Esophagus squamous epithelium (tissue), 5 donors: ENCODE measurements around the gene ZRANB3. TPM values are rescaled to one million over a fixed set of nuclear protein-coding genes. Genes with fewer than 3 reads are reported as not detected.

Experiments
- DNase-seq: peaks from one replicate; lab custom pipeline; 2025; lab: John Stamatoyannopoulos, UW
- H3K27ac ChIP-seq, 4 donors: fragments of 200-600 bp; sonication (generic); one replicate each; pipeline ENCODE4 v1.5.1; 2016 to 2019; ENCODE audit warnings: mild to moderate bottlenecking in 1 of 4
- H3K27me3 ChIP-seq, 4 donors: fragments of 200-600 bp; sonication (generic); 1 replicate in 3 of 4; 2 replicates in 1 of 4; pipeline versions ENCODE4 v1.5.1 to v1.6.0; 2017 to 2021; ENCODE audit warnings: antibody characterized with exemption in 1 of 4
- H3K36me3 ChIP-seq, 3 donors: fragments of 200-600 bp; sonication (generic); one replicate each; pipeline ENCODE4 v1.5.1; 2016 to 2019
- H3K4me1 ChIP-seq, 3 donors: fragments of 200-600 bp; sonication (generic); one replicate each; pipeline ENCODE4 v1.5.1; 2017 to 2019
- H3K4me3 ChIP-seq, 4 donors: fragments of 200-600 bp; sonication (generic); 1 replicate in 3 of 4; 2 replicates in 1 of 4; pipeline ENCODE4 v1.5.1; 2016 to 2019; ENCODE audit warnings: mild to moderate bottlenecking in 2 of 4, moderate library complexity in 1 of 4
- H3K9me3 ChIP-seq, 3 donors: fragments of 200-600 bp; sonication (generic); one replicate each; pipeline ENCODE4 v1.5.1; 2016 to 2019
- POLR2A ChIP-seq, 4 donors: fragments of 450-650 bp; IDR thresholded peaks; one replicate each; pipeline ENCODE4 v1.6.1; 2017; ENCODE audit warnings: antibody characterized with exemption in 4 of 4, mild to moderate bottlenecking in 4 of 4, moderate library complexity in 3 of 4
- WGBS, 2 donors: methylation state at CpG; one replicate each; pipeline ENCODE4 v1.1.5; 2018; 5-methylcytosine and 5-hydroxymethylcytosine counted together
- intact Hi-C: fragments of 100-400 bp; cut with DNase I; formaldehyde crosslinking; loops from one replicate; pipeline ENCODE4 v1.15.0; 2022
- total RNA-seq, 4 donors: library from RNA; depleted of rRNA; stranded (reverse); fragments of >200 nt; gene quantifications; one replicate each; pipeline ENCODE4 v1.1.0, GENCODE V29; 2016
- TF ChIP-seq, protein P1 (sequence below), 6 experiments: fragments of 450-650 bp in 4 of 6; fragments of 200-600 bp in 2 of 6; sonication (generic) in 2 of 6; IDR thresholded peaks; one replicate each; pipeline ENCODE4 v1.5.1; 2016 to 2019; ENCODE audit warnings: antibody characterized with exemption in 6 of 6, mild to moderate bottlenecking in 4 of 6, moderate library complexity in 4 of 6
- donor health status: DM: yes; HTN: yes; CAD: no.

The ZRANB3 gene
- total RNA-seq, 4 donors from 2014 or later, result 0.61 to 4.5 (median 3.5) TPM

DNA sequence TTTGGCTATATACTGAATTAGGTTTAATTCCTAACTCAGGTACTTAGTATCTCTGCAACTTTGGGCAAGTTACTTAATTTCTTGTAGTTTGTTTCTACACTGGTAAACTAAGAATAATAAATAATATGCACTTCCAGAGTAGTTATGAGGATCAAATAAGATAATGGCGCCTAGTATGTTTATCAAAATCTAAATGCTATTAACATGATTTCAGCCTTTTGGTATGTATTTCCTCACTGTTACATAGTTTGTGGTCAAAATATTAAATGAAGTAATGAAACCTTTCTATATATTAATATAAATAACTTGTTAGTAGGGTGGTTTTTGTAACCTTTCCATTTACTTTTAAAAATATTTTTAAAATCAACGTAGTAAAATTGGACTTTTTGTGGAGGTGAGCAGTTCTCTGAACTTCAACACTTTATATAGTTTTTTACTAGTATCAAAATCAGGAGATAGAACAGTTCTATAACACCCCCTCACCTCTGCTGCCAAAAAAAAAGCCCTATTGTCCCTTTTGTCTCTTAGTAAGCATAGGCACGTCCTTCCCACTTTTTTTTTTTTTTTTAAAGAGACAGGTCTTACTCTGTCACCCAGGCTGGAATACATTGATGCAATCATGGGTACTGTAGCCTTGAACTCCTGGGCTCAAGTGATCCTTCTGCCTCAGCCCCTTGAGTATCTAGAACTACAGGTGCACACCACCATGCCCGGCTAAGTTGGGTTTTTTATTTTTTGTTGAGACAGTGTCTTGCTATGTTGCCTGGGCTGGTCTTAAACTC, 434.2 kb downstream of the ZRANB3 start:
- Histone ChIP-seq H3K4me3 (no peak overlapping the region), H3K27ac (no peak overlapping the region), H3K36me3 (peaks cover 0 to 55% (median 4%) of the 10 kb centered on the region in 3 donors), H3K9me3 (no peaks in the 10 kb centered on the region), H3K4me1 (no peaks in the 10 kb centered on the region), H3K27me3 (no peaks in the 10 kb centered on the region)
- intact Hi-C loops, result no loop called here
- no peak for DNase-seq
- WGBS, 2 donors, result 79 to 82% methylated on average over 4 of the region's 4 CpGs
- no peak for TF ChIP-seq POLR2A (IDR thresholded peaks at IDR 0.05)
- TF ChIP-seq, protein P1, sequence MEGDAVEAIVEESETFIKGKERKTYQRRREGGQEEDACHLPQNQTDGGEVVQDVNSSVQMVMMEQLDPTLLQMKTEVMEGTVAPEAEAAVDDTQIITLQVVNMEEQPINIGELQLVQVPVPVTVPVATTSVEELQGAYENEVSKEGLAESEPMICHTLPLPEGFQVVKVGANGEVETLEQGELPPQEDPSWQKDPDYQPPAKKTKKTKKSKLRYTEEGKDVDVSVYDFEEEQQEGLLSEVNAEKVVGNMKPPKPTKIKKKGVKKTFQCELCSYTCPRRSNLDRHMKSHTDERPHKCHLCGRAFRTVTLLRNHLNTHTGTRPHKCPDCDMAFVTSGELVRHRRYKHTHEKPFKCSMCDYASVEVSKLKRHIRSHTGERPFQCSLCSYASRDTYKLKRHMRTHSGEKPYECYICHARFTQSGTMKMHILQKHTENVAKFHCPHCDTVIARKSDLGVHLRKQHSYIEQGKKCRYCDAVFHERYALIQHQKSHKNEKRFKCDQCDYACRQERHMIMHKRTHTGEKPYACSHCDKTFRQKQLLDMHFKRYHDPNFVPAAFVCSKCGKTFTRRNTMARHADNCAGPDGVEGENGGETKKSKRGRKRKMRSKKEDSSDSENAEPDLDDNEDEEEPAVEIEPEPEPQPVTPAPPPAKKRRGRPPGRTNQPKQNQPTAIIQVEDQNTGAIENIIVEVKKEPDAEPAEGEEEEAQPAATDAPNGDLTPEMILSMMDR (IDR thresholded peaks at IDR 0.05), result no peak

DNA sequence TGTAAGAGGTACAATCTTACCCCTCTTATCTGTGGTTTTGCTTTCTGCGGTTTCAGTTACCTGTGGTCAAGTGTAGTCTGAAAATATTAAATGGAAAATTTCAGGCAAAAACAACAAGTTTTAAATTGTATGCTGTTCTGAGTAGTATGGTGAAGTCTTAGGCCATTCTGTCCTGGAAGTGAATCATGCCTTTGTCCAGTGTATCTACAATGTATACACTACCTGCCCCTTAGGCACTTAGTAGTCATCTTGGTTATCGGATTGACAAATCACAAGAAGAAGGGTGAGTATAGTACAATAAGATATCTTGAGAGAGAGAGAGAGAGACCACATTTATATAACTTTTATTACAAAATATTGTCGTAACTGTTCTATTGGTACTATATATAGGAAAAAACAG, 435.4 kb downstream of the ZRANB3 start:
- TF ChIP-seq, protein P1 (IDR thresholded peaks at IDR 0.05), result no peak
- no peak for TF ChIP-seq POLR2A (IDR thresholded peaks at IDR 0.05)
- intact Hi-C loops, result no loop called here
- no peak for DNase-seq
- H3K27ac ChIP-seq, result no peak overlapping the region
- H3K4me3 ChIP-seq, result no peak overlapping the region
- 94 to 98% methylated on average over 3 of the region's 3 CpGs for WGBS, 2 donors
- H3K9me3 ChIP-seq, result no peaks in the 10 kb centered on the region
- H3K36me3 ChIP-seq, result peaks cover 0 to 55% (median 4%) of the 10 kb centered on the region in 3 donors
- no peaks in the 10 kb centered on the region for H3K27me3 ChIP-seq
- H3K4me1 ChIP-seq, result no peaks in the 10 kb centered on the region

DNA sequence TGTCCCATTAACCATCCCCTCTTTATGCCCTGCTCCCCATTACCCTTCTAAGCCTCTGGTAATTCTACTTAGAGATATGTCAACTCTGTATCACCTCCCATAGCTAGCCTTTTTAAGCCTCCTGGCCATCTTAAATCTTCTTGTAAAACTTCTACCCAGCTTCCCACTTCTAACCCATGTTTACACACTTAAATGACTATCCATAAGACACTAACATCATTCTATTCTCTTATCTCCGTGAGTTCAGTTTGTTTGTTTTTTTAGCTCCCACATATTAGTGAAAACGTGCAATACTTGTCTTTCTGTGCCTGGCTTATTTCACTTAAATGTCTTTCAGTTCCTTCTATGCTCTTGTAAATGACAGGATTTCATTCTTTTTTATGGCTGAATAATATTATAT, 436.5 kb downstream of the ZRANB3 start:
- TF ChIP-seq, protein P1 (IDR thresholded peaks at IDR 0.05), result no peak
- TF ChIP-seq POLR2A (IDR thresholded peaks at IDR 0.05), result no peak
- Histone ChIP-seq H3K27me3 (no peaks in the 10 kb centered on the region), H3K36me3 (peaks cover 0 to 59% (median 4%) of the 10 kb centered on the region in 3 donors), H3K4me1 (no peaks in the 10 kb centered on the region), H3K27ac (no peak overlapping the region), H3K4me3 (no peak overlapping the region), H3K9me3 (no peaks in the 10 kb centered on the region)
- 84 to 87% methylated on average over 2 of the region's 2 CpGs for WGBS, 2 donors
- intact Hi-C loops, result no loop called here
- DNase-seq, result no peak

DNA sequence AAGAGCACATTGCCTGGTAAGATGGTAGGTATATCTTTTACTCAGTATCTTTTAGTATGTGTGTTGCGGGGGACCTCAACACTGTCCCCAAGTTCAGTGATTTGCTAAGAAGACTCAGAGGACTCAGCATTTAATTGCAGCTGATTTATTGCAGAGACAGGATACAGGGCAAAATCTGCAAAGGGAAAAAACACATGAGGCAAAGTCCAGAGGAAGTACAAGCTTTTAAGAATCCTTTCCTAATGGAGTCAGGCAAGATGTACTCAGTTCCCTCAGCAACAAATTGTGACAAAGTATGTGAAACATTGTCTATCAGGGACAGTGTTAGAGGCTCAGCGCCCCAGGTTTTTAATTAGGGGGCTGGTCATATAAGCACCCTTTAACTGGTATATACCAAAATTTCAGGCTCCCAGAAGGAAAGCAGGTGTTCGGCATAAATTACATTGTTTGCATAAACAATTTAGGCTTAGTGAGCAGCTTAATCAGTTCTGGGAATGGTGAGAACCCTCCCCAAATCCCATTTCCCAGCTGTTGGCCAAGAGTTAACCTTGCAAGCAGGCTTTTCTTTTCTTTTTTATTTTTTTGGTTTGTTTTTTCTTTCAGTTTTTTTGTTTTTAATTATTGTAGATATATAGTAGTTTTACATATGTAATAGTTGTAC, 437.2 kb downstream of the ZRANB3 start:
- DNase-seq, result no peak
- no peak for TF ChIP-seq POLR2A (IDR thresholded peaks at IDR 0.05)
- TF ChIP-seq, protein P1 (IDR thresholded peaks at IDR 0.05), result no peak
- WGBS, 2 donors, result 96% methylated on average over 3 of the region's 3 CpGs
- Histone ChIP-seq H3K27me3 (no peaks in the 10 kb centered on the region), H3K27ac (no peak overlapping the region), H3K36me3 (peaks cover 0 to 65% (median 4%) of the 10 kb centered on the region in 3 donors), H3K4me3 (no peak overlapping the region), H3K9me3 (no peaks in the 10 kb centered on the region), H3K4me1 (no peaks in the 10 kb centered on the region)
- intact Hi-C loops, result no loop called here

DNA sequence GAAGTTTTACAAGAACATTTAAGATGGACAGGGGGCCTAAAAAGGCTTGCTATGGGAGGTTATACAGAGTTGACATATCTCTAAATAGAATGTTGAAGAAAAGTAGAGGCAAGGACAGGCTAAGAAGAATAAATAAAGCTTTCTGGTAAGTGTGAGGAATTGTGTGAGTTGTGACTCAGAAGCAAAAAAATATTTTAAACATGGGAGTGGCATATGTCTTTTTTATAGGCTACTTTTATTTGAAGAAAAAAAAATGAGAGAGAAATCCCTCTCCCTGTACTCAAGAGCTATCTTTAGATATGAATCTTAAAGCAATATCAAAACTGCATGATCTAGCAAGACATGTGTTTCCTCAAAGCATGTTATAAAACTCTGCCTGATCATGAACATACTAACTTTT, 437.8 kb downstream of the ZRANB3 start:
- intact Hi-C loops, result no loop called here
- H3K4me3 ChIP-seq, result no peak overlapping the region
- no peaks in the 10 kb centered on the region for H3K27me3 ChIP-seq
- TF ChIP-seq, protein P1 (IDR thresholded peaks at IDR 0.05), result no peak
- TF ChIP-seq POLR2A (IDR thresholded peaks at IDR 0.05), result no peak
- H3K27ac ChIP-seq, result no peak overlapping the region
- H3K36me3 ChIP-seq, result peaks cover 0 to 68% (median 4%) of the 10 kb centered on the region in 3 donors
- H3K4me1 ChIP-seq, result no peaks in the 10 kb centered on the region
- DNase-seq, result no peak
- no peaks in the 10 kb centered on the region for H3K9me3 ChIP-seq
